ENCODE measurements around the gene TMX4. TPM values are rescaled to one million over a fixed set of nuclear protein-coding genes. Genes with fewer than 3 reads are reported as not detected.

The TMX4 gene
- total and polyA plus RNA-seq, 2 experiments from 2014 or later: 2.5 to 7.5 TPM

GRCh38 chr20:7938058-7938457 is 81.5 kb downstream of the TMX4 start (continued):
- TF ChIP-seq ZNF462 (CRISPR knock-in tag; IDR thresholded peaks at IDR 0.05): no peak
- no peak for TF ChIP-seq JUNB (IDR thresholded peaks at IDR 0.05; ENCODE audit: unreplicated experiment)
- TF ChIP-seq CREB1 (CRISPR knock-in tag; IDR thresholded peaks at IDR 0.05; ENCODE audit: low read depth): no peak
- no peak for TF ChIP-seq STAT1 (IDR thresholded peaks at IDR 0.05; ENCODE audit: unreplicated experiment)
- TF ChIP-seq EZH2phosphoT487 (IDR thresholded peaks at IDR 0.05; ENCODE audit: unreplicated experiment): no peak
- TF ChIP-seq POLR2AphosphoS5 (IDR thresholded peaks at IDR 0.05; ENCODE audit: low read depth): no peak

GRCh38 chr20:7937328-7937727 is 82.2 kb downstream of the TMX4 start:
- H3K36me3 Mint-ChIP-seq (ENCODE audit: low read depth): peaks cover 6% of the 10 kb centered on the region; the same call in 2 of the 3 replicates
- peaks cover 13% of the 10 kb centered on the region for H3K9me3 Mint-ChIP-seq
- H3K4me1 Mint-ChIP-seq: peaks cover 3% of the 10 kb centered on the region; the same call in 1 of the 3 replicates
- Histone ChIP-seq H3K27ac (ENCODE audit: low read depth) (no peak overlapping the region), H3K4me2 (no peak overlapping the region), H3K36me3 (ENCODE audit: insufficient read depth) (no peaks in the 10 kb centered on the region), H4K20me1 (replicated peaks; ENCODE audit: insufficient read depth) (no peaks in the 10 kb centered on the region), H3K4me1 (ENCODE audit: insufficient read depth) (no peaks in the 10 kb centered on the region), H3F3A (replicated peaks; ENCODE audit: low read depth) (no peaks in the 10 kb centered on the region), H3K9me2 (ENCODE audit: insufficient read depth) (no peaks in the 10 kb centered on the region), H2AFZ (no peak overlapping the region), H3K79me2 (replicated peaks; ENCODE audit: insufficient read depth) (no peaks in the 10 kb centered on the region), H3K27me3 (ENCODE audit: insufficient read depth) (no peaks in the 10 kb centered on the region), H3K4me3 (no peak overlapping the region)
- no peak overlapping the region for H3K4me3 Mint-ChIP-seq
- H3K27me3 Mint-ChIP-seq (ENCODE audit: insufficient read depth, low read depth, poor library complexity): peaks cover 2% of the 10 kb centered on the region
- TF ChIP-seq POLR2AphosphoS5 (IDR thresholded peaks at IDR 0.05; ENCODE audit: low read depth) (no peak), ZNF331 (CRISPR knock-in tag; IDR thresholded peaks at IDR 0.05; ENCODE audit: low read depth) (no peak), REST (IDR thresholded peaks at IDR 0.05; ENCODE audit: unreplicated experiment) (no peak), CREB1 (CRISPR knock-in tag; IDR thresholded peaks at IDR 0.05; ENCODE audit: low read depth) (no peak), CTCF (conservative IDR thresholded peaks at IDR 0.05; ENCODE audit: low read depth in 2 of 2) (no peak), NANOG (IDR thresholded peaks at IDR 0.05; ENCODE audit: borderline replicate concordance) (no peak)
- ATAC-seq (no peak), DNase-seq (ENCODE audit: low spot score) (no peak)
- no peak overlapping the region for H3K27ac Mint-ChIP-seq

Measured in GM23338 (cell line).